Ramos (cell line): ENCODE measurements around the gene SRPK1.

Source experiments
- in situ Hi-C: fragments of 300-500 bp; cut with MboI; formaldehyde crosslinking; loops from one replicate; pipeline ENCODE4 v1.14.3; 2022; ENCODE audit warnings: low sequenced_read_pairs; ENCODE audit not compliant: unreplicated experiment

SRPK1 gene

GRCh38 chr6:35831257-35832007 lies 89.5 kb downstream of the SRPK1 start:
- in situ Hi-C loops, result no loop called here

GRCh38 chr6:35829306-35829705 lies 91.6 kb downstream of the SRPK1 start:
- in situ Hi-C loops, result no loop called here

GRCh38 chr6:35824552-35825192 lies 96.2 kb downstream of the SRPK1 start:
- in situ Hi-C loops, result no loop called here

GRCh38 chr6:35823601-35824000 lies 97.3 kb downstream of the SRPK1 start:
- in situ Hi-C loops, result no loop called here

GRCh38 chr6:35817515-35817914 lies 103.4 kb downstream of the SRPK1 start:
- in situ Hi-C loops, result no loop called here

- in situ Hi-C loops, result no loop called here
Measured at GRCh38 chr6:35811699-35811995, 109.3 kb downstream of the SRPK1 start.

- in situ Hi-C loops, result no loop called here
Measured at GRCh38 chr6:35810971-35811698, 109.8 kb downstream of the SRPK1 start.

GRCh38 chr6:35809809-35810208 lies 111.1 kb downstream of the SRPK1 start:
- in situ Hi-C loops, result no loop called here

- in situ Hi-C loops, result no loop called here
Measured at GRCh38 chr6:35808688-35809087, 112.2 kb downstream of the SRPK1 start.

GRCh38 chr6:35804996-35805736 lies 115.7 kb downstream of the SRPK1 start, which contains the start of gene LHFPL5:
LHFPL5 (plus strand) TSS chr6:35805352; CDS start chr6:35805671, 319 bp downstream.
- in situ Hi-C loops, result no loop called here

GRCh38 chr6:35801148-35801547 lies 119.8 kb downstream of the SRPK1 start:
- in situ Hi-C loops, result no loop called here

GRCh38 chr6:35798706-35799105 lies 122.2 kb downstream of the SRPK1 start:
- in situ Hi-C loops, result no loop called here

- in situ Hi-C loops, result no loop called here
Measured at GRCh38 chr6:35797837-35798526, 122.9 kb downstream of the SRPK1 start.

- in situ Hi-C loops, result no loop called here
Measured at GRCh38 chr6:35796236-35796635, 124.7 kb downstream of the SRPK1 start.

- in situ Hi-C loops, result no loop called here
Measured at GRCh38 chr6:35795453-35796071, 125.3 kb downstream of the SRPK1 start.

GRCh38 chr6:35794536-35795452 lies 126.1 kb downstream of the SRPK1 start:
- in situ Hi-C loops, result no loop called here

- in situ Hi-C loops, result no loop called here
Measured at GRCh38 chr6:35790683-35791082, 130.2 kb downstream of the SRPK1 start.

GRCh38 chr6:35788423-35788982 lies 132.4 kb downstream of the SRPK1 start:
- in situ Hi-C loops, result no loop called here
